ENCODE results near the gene PLIN3.

DNA sequence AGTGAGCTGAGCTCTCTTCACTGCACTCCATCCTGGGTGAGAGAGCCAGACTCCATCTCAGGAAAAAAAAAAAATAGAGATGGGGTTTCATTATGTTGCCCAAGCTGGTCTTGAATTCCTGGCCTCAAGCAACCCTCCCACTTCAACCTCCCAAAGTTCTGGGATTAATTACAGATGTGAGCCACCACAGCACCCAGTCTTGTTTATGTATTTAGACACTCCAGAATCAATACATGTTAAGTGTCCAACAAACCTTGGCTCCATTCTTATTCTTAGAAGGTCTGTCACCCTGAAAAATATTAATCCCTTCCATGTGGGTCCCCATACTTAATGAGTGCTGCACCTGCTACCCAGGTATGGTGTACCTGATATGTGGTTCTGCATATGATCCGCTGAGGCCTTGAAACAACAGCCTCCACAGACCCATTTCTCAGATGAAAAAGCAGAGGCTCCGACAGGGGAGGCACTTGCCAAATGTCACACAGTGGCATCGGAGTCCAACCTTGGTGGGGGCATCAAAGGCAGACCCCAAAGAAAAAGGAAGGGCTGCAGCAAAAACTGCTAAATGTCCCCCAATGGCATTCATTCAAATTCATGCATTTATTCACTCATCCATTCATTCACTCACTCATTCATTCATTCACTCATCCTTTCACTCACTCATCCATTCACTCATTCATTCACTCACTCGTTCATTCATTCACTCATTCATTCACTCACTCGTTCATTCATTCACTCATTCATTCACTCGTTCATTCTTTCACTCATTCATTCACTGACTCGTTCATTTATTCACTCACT is 52.6 kb downstream of the PLIN3 start:
- TF ChIP-seq, protein P1, sequence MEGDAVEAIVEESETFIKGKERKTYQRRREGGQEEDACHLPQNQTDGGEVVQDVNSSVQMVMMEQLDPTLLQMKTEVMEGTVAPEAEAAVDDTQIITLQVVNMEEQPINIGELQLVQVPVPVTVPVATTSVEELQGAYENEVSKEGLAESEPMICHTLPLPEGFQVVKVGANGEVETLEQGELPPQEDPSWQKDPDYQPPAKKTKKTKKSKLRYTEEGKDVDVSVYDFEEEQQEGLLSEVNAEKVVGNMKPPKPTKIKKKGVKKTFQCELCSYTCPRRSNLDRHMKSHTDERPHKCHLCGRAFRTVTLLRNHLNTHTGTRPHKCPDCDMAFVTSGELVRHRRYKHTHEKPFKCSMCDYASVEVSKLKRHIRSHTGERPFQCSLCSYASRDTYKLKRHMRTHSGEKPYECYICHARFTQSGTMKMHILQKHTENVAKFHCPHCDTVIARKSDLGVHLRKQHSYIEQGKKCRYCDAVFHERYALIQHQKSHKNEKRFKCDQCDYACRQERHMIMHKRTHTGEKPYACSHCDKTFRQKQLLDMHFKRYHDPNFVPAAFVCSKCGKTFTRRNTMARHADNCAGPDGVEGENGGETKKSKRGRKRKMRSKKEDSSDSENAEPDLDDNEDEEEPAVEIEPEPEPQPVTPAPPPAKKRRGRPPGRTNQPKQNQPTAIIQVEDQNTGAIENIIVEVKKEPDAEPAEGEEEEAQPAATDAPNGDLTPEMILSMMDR (IDR thresholded peaks at IDR 0.05; ENCODE audit: low read depth, low read length, poor library complexity, severe bottlenecking), result no peak
- TF ChIP-seq EZH2phosphoT487 (IDR thresholded peaks at IDR 0.05; ENCODE audit: borderline replicate concordance, low read length), result no peak
